ENCODE results near the gene SYT1.
A peak's percentile ranks its signal among the peaks of the same experiment; 100 is the strongest.

DNA sequence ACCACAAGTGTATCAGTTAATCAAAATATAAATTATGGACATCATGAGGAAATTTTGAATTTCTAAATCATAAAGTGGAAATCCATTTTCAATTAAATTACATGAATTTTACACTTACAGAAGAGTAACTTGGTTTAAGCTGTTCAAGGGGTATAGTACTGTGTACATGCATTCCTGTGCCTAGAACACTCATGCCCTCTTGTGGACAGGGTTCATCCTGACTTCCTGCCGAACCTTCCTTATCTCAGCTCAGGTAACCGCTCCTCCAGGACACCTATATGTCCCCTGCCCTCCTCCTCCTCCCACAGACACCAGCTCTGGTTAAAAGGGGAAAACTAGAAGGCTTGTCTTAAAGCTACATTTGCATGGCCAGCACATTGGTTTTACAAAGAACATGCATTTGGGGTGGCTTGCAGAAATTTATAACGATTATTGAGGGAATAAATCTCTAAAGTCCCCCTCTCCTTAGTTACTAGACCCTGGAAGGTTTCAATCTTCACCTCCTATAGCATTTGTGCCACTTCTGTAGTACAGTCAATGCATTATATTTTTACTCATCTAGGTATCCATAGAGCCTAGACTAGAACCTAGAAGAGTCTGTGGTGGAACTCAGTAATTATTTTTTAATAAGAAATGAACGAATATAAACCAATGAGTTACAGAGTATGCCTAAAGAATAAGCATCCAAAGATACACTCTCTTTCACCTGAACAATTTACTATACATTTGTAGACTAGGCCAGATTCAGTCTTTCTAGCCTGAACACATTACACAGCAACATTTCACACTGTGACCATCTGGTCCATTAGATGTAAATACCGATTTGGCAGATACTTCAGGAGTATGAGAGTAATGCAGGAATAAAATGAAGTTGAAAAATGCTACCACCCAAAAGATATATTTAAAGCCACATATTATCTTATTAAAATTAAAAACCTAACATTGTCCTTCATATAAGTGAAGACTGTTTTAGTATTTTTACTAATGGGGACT lies 480.6 kb downstream of the SYT1 start:
- peak in 4 of 6 experiments; percentile 20 to 57 (median 54) for TF ChIP-seq CTCF (IDR thresholded peaks at IDR 0.05)
- TF ChIP-seq POLR2A (IDR thresholded peaks at IDR 0.05), result no peak

Data from Peyer's patch (tissue), 4 donors.